Upper lobe of left lung (tissue), 6 donors: ENCODE results near the gene CATSPERE. TPM values are rescaled to one million over a fixed set of nuclear protein-coding genes. Genes with fewer than 3 reads are reported as not detected.

Experiments
- ATAC-seq, 2 donors: fragments of 200-7000 bp; cut with Tn5 transposase; one replicate each; pipeline ENCODE4 v1.9.1; 2022; ENCODE audit warnings: mild to moderate bottlenecking in 2 of 2, moderate library complexity in 2 of 2; ENCODE audit not compliant: low FRiP score in 2 of 2
- DNase-seq, 2 donors: peaks; one replicate each; pipeline ENCODE4 v3.0.0-alpha.2; 2019 to 2020
- H3K27ac ChIP-seq, 4 donors: fragments of 200-600 bp; sonication (generic); one replicate each; pipeline ENCODE4 v1.5.1; 2016 to 2019
- H3K27me3 ChIP-seq, 4 donors: fragments of 200-600 bp; sonication (generic); one replicate each; pipeline ENCODE4 v1.5.1; 2017 to 2019
- H3K36me3 ChIP-seq, 4 donors: fragments of 200-600 bp; sonication (generic); one replicate each; pipeline ENCODE4 v1.5.1; 2016 to 2019
- H3K4me1 ChIP-seq, 4 donors: fragments of 200-600 bp; sonication (generic); one replicate each; pipeline ENCODE4 v1.5.1; 2018 to 2019
- H3K4me3 ChIP-seq, 4 donors: fragments of 200-600 bp; sonication (generic); one replicate each; pipeline ENCODE4 v1.5.1; 2017 to 2019; ENCODE audit warnings: mild to moderate bottlenecking in 2 of 4, moderate library complexity in 1 of 4
- H3K9me3 ChIP-seq, 4 donors: fragments of 200-600 bp; sonication (generic); one replicate each; pipeline ENCODE4 v1.5.1; 2018 to 2019
- CTCF ChIP-seq, 6 experiments: fragments of 450-650 bp in 4 of 6; fragments of 200-600 bp in 2 of 6; sonication (generic) in 2 of 6; IDR thresholded peaks; one replicate each; pipeline ENCODE4 v1.5.1; 2016 to 2019; ENCODE audit warnings: antibody characterized with exemption in 6 of 6
- EP300 ChIP-seq, 4 donors: sonication (generic); formaldehyde crosslinking; IDR thresholded peaks; one replicate each; pipeline ENCODE4 v1.5.1; 2017; ENCODE audit warnings: antibody characterized with exemption in 4 of 4, control low read depth in 2 of 4
- POLR2A ChIP-seq, 4 donors: fragments of 450-650 bp; IDR thresholded peaks; one replicate each; pipeline ENCODE4 v1.5.1; 2016 to 2017; ENCODE audit warnings: antibody characterized with exemption in 4 of 4, mild to moderate bottlenecking in 2 of 4
- POLR2AphosphoS5 ChIP-seq, 2 donors: sonication (generic); formaldehyde crosslinking; IDR thresholded peaks; one replicate each; pipeline ENCODE4 v1.5.1; 2017; ENCODE audit warnings: antibody characterized with exemption in 2 of 2
- WGBS, 2 donors: methylation state at CpG; one replicate each; pipeline ENCODE4 v1.1.5; 2017 to 2018; 5-methylcytosine and 5-hydroxymethylcytosine counted together
- total RNA-seq, 6 donors: library from RNA; depleted of rRNA in 4 of 6; stranded (reverse); fragments of >200 nt in 4 of 6; gene quantifications; one replicate each; pipeline versions ENCODE4 v1.1.0 to v1.2.1, GENCODE V29; 2016 to 2021
- donor health status: DM: no; HTN: no; CAD: no; lungs with moderate emphysema.
- donor health status: DM: no; HTN: yes; CAD: no; lungs with severe emphysema.

The CATSPERE gene
- total RNA-seq, 6 donors from 2014 or later = 0.91 to 2.4 (median 1.4) TPM; not detected in 1

- no peak for ATAC-seq
Observed at GRCh38 chr1:244435562-244436205, 25.4 kb upstream of the CATSPERE start.

GRCh38 chr1:244436336-244437085 lies 24.6 kb upstream of the CATSPERE start:
- Histone ChIP-seq H3K27ac (no peak overlapping the region), H3K36me3 (peaks cover 0 to 35% (median 11%) of the 10 kb centered on the region in 4 donors), H3K9me3 (no peaks in the 10 kb centered on the region), H3K4me3 (no peak overlapping the region), H3K4me1 (peaks cover 0 to 8% (median 4%) of the 10 kb centered on the region in 4 donors), H3K27me3 (no peaks in the 10 kb centered on the region)
- TF ChIP-seq POLR2A (IDR thresholded peaks at IDR 0.05) (no peak), EP300 (IDR thresholded peaks at IDR 0.05) (no peak), CTCF (IDR thresholded peaks at IDR 0.05) (no peak)
- DNase-seq = no peak
- WGBS, 2 donors = 82 to 84% methylated on average over 7 of the region's 7 CpGs
- ATAC-seq = no peak

More at GRCh38 chr1:244435562-244436205, 25.4 kb upstream of the CATSPERE start:
- Histone ChIP-seq H3K4me1 (peaks cover 0 to 8% (median 4%) of the 10 kb centered on the region in 4 donors), H3K4me3 (no peak overlapping the region), H3K36me3 (peaks cover 0 to 43% (median 12%) of the 10 kb centered on the region in 4 donors), H3K9me3 (no peaks in the 10 kb centered on the region), H3K27me3 (no peaks in the 10 kb centered on the region), H3K27ac (no peak overlapping the region)
- TF ChIP-seq POLR2AphosphoS5 (IDR thresholded peaks at IDR 0.05) (no peak), EP300 (IDR thresholded peaks at IDR 0.05) (no peak)
- WGBS, 2 donors = 89 to 91% methylated on average over 6 of the region's 6 CpGs
- no peak for DNase-seq

GRCh38 chr1:244437086-244437468 lies 24.0 kb upstream of the CATSPERE start:
- H3K36me3 ChIP-seq = peaks cover 0 to 30% (median 11%) of the 10 kb centered on the region in 4 donors
- no peaks in the 10 kb centered on the region for H3K27me3 ChIP-seq
- no peaks in the 10 kb centered on the region for H3K9me3 ChIP-seq
- no peak overlapping the region for H3K4me3 ChIP-seq
- H3K27ac ChIP-seq = no peak overlapping the region
- ATAC-seq (peak in 1 of 2 donors; percentile 61), DNase-seq (no peak)
- no peak for TF ChIP-seq EP300 (IDR thresholded peaks at IDR 0.05)
- no peak for TF ChIP-seq POLR2AphosphoS5 (IDR thresholded peaks at IDR 0.05)
- TF ChIP-seq CTCF (IDR thresholded peaks at IDR 0.05) = no peak
- no peak for TF ChIP-seq POLR2A (IDR thresholded peaks at IDR 0.05)
- H3K4me1 ChIP-seq = peaks cover 0 to 8% (median 4%) of the 10 kb centered on the region in 4 donors

GRCh38 chr1:244439391-244440032 lies 21.6 kb upstream of the CATSPERE start:
- H3K27ac ChIP-seq = no peak overlapping the region
- no peaks in the 10 kb centered on the region for H3K27me3 ChIP-seq
- no peak overlapping the region for H3K4me3 ChIP-seq
- no peaks in the 10 kb centered on the region for H3K9me3 ChIP-seq
- DNase-seq (no peak), ATAC-seq (peak; percentile 56 to 66)
- WGBS, 2 donors = 73 to 75% methylated on average over 7 to 8 of the region's 8 CpGs
- no peak for TF ChIP-seq POLR2A (IDR thresholded peaks at IDR 0.05)
- no peak for TF ChIP-seq POLR2AphosphoS5 (IDR thresholded peaks at IDR 0.05)
- TF ChIP-seq CTCF (IDR thresholded peaks at IDR 0.05) = no peak
- no peak for TF ChIP-seq EP300 (IDR thresholded peaks at IDR 0.05)
- H3K36me3 ChIP-seq = peaks cover 0 to 19% (median 5%) of the 10 kb centered on the region in 4 donors
- H3K4me1 ChIP-seq = peaks cover 0 to 8% (median 5%) of the 10 kb centered on the region in 4 donors

GRCh38 chr1:244442850-244443249 lies 18.2 kb upstream of the CATSPERE start:
- H3K36me3 ChIP-seq = no peaks in the 10 kb centered on the region
- peaks cover 18 to 31% (median 20%) of the 10 kb centered on the region in 4 donors for H3K4me1 ChIP-seq
- DNase-seq = no peak
- 98% methylated on average over 2 of the region's 2 CpGs for WGBS, 2 donors
- TF ChIP-seq POLR2A (IDR thresholded peaks at IDR 0.05) (no peak), CTCF (IDR thresholded peaks at IDR 0.05) (no peak), EP300 (IDR thresholded peaks at IDR 0.05) (no peak), POLR2AphosphoS5 (IDR thresholded peaks at IDR 0.05) (no peak)
- H3K27ac ChIP-seq = no peak overlapping the region
- no peaks in the 10 kb centered on the region for H3K9me3 ChIP-seq
- no peak for ATAC-seq
- H3K4me3 ChIP-seq = no peak overlapping the region
- H3K27me3 ChIP-seq = no peaks in the 10 kb centered on the region
